ENCODE data around the gene AXIN1. TPM values are rescaled to one million over a fixed set of nuclear protein-coding genes. Genes with fewer than 3 reads are reported as not detected.
A peak's percentile ranks its signal among the peaks of the same experiment; 100 is the strongest.
"Not testable (repeated sequence)": the region's sequence is repeated elsewhere in the genome, so short reads cannot be mapped to it uniquely, and the experiment has no call there.

Gene AXIN1
- total RNA-seq, 2 donors from 2014 or later: 16.2 to 18.4 TPM

DNA sequence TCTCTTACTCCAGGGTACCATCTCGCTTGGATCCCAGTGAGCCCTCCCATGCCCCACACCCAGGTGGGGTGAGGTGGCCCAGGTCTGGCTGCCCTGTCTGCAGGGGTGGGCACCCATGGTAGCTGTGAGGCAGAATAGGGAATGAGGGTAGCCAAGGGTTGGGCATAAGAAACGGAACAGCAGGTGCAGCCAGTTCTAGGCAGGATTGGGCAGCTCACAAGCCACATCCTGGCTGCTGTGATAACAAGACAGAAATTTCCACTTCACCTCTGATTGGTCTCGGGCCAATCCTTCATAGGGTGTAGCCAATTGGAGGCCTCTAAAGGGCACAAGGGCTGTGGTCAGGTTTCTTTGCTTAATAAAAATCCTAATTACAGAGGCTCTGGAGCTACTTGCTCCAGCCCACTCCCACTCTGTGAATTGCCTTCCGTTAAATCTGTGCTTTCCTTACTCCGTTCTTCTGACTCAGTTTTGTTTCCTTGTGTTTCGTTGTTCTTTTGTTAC lies 73.6 kb downstream of the AXIN1 start:
- Mint-ChIP-seq H3K27me3 (peaks cover 3% of the 10 kb centered on the region), H3K4me1 (no peaks in the 10 kb centered on the region), H3K27ac (no peak overlapping the region), H3K4me3 (no peak overlapping the region), H3K36me3 (ENCODE audit: low read depth) (no peaks in the 10 kb centered on the region), H3K9me3 (no peaks in the 10 kb centered on the region)
- peak; percentile 37 for ATAC-seq (replicated peaks)

DNA sequence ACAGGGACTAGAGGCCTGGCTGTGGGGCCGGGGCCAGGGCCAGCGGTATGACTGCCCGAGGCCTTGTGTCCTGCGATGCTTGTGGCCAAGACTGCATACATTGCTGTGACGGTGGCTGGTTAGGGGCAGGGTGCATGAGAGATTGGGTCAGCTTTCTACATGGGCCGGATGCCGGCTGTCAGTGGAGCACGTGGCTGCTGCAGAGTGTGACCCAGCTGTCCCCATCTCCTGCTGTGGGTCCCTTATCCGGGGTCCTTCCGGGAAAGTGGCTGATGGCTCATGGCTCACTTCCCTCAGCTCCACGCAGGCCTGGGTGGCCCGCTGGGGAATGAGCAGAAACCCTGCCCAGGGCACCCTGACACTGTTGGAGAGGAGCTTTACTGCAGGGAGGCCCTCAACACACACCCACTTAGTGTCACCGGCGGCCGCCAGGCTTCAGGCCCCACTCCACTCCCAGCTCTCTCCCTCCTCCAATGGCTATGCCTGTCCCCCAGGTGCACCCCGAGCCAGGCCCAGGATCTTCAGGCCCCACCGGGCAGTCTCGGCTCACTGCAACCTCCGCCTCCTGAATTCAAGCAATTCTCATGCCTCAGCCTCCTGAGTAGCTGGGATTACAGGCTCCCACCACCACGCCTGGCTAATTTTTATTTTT lies 76.0 kb downstream of the AXIN1 start:
- Mint-ChIP-seq H3K27ac (no peak overlapping the region), H3K4me1 (no peaks in the 10 kb centered on the region), H3K36me3 (ENCODE audit: low read depth) (no peaks in the 10 kb centered on the region), H3K4me3 (peak overlapping the region; percentile 50), H3K9me3 (no peaks in the 10 kb centered on the region), H3K27me3 (peaks cover 3% of the 10 kb centered on the region)
- no peak for ATAC-seq (replicated peaks)

DNA sequence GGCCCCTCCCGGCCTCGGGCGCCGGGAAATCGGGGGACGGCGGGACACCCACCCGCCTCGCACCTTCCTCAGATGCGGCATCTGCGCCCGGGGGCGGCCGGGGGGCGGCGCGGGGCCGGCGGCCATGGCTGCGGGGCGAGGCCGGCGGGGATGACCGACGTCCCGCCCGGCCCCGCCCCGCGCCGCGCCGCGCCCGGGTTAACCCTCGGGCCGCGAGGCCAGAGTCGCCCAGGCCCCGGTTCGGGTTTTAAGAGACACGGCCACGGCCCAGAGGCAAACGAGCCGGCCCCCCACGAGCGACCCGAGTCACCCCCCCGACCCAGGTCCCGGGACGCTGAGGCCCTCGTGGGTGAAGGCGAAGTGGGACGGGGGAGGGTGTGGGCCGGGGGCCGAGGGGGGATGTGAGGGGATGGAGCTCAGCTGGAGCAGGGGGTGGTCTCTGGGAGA lies 76.7 kb downstream of the AXIN1 start, which contains the start of gene RGS11:
Gene RGS11 (minus strand): TSS at position 159 of the 447 bp plus-strand sequence. CDS start 33 bp downstream, at position 126.
- H3K9me3 Mint-ChIP-seq: no peaks in the 10 kb centered on the region
- ATAC-seq (replicated peaks): no peak
- peak within 1 kb of the TSS; percentile 50 for H3K4me3 Mint-ChIP-seq
- H3K4me1 Mint-ChIP-seq: no peaks in the 10 kb centered on the region
- no peaks in the 10 kb centered on the region for H3K36me3 Mint-ChIP-seq (ENCODE audit: low read depth)
- no peak within 1 kb of the TSS for H3K27ac Mint-ChIP-seq
- H3K27me3 Mint-ChIP-seq: peaks cover 3% of the 10 kb centered on the region

DNA sequence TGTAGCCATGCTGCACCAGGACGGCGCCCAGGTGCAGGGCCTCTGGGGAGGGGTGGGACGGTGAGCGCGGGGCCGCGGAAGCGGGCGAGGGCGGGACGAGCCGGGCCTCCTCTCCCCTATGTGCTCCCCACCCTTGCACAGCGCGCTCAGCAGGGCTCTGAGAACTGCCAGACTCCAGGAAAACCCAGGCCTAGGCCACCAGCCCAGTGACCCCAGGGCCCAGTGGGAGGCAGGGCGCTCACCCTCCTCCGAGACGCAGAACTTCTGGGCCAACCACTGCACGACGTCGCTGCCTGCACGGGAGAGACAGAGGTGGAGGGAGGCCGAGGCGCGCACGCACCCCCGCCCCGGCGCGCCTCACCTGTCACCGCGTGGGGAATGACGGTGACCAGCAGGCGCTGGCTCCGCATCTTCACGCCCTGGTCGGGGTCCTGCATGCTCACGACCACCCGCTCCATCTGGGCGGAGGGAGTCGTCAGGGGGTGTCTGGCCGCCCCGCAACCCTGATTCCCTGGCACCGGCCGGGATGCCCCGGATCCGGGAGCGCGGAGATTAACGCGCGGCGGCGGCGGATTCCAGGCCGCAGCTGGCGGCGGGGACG lies 77.4 kb downstream of the AXIN1 start:
- H3K36me3 Mint-ChIP-seq (ENCODE audit: low read depth): no peaks in the 10 kb centered on the region
- H3K4me3 Mint-ChIP-seq: no peak overlapping the region
- H3K27ac Mint-ChIP-seq: no peak overlapping the region

DNA sequence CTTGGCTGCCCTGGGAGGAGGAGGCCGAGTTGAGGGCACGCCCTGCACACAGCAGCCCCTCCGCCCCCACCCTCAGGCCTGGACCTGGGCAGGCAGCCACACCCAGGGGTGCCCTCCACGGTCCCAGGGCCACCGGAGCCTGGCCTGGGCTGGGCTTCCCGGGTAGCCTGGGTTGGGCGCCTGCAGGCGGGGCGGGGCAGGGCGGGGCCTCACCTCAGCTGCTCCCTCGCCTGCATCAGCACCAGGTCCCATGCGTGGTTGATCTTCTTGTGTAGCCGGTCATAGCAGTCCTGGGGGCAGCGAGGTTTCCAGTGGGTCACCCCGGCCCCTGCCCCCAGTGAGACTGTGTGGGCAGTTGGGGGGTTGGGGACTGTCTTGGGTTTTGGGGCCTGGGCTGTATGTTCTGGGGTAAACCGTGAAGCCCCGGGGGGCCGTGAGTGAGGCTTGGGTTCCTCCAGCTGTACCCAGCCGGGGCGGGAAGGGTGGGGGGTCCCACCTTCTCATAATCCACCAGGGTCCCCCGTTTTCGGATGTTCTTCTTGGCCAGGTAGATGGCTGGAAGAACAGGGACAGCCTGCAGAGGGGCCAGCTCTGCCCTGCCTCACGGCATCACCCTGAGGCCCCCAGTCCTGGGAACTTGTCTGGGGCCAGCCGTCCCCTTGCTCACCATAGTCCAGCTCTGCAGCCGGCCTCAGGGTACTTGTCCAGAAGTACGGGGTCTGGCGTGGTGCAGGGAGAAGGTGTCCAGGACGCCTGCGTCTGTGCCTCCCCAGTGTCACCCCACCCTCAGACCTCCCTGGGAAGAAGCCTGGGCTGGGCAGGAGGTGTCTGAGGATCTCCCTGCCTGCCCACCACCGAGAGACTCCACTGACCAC lies 78.7 kb downstream of the AXIN1 start:
- H3K4me3 Mint-ChIP-seq: no peak overlapping the region
- H3K27me3 Mint-ChIP-seq: peaks cover 3% of the 10 kb centered on the region
- no peaks in the 10 kb centered on the region for H3K4me1 Mint-ChIP-seq
- no peaks in the 10 kb centered on the region for H3K9me3 Mint-ChIP-seq
- ATAC-seq (replicated peaks): peak; percentile 37
- H3K36me3 Mint-ChIP-seq (ENCODE audit: low read depth): no peaks in the 10 kb centered on the region
- no peak overlapping the region for H3K27ac Mint-ChIP-seq

More for the DNA sequence above, 77.4 kb downstream of the AXIN1 start:
- H3K27me3 Mint-ChIP-seq: peaks cover 3% of the 10 kb centered on the region
- no peaks in the 10 kb centered on the region for H3K9me3 Mint-ChIP-seq
- peak; percentile 36 for ATAC-seq (replicated peaks)
- H3K4me1 Mint-ChIP-seq: no peaks in the 10 kb centered on the region

DNA sequence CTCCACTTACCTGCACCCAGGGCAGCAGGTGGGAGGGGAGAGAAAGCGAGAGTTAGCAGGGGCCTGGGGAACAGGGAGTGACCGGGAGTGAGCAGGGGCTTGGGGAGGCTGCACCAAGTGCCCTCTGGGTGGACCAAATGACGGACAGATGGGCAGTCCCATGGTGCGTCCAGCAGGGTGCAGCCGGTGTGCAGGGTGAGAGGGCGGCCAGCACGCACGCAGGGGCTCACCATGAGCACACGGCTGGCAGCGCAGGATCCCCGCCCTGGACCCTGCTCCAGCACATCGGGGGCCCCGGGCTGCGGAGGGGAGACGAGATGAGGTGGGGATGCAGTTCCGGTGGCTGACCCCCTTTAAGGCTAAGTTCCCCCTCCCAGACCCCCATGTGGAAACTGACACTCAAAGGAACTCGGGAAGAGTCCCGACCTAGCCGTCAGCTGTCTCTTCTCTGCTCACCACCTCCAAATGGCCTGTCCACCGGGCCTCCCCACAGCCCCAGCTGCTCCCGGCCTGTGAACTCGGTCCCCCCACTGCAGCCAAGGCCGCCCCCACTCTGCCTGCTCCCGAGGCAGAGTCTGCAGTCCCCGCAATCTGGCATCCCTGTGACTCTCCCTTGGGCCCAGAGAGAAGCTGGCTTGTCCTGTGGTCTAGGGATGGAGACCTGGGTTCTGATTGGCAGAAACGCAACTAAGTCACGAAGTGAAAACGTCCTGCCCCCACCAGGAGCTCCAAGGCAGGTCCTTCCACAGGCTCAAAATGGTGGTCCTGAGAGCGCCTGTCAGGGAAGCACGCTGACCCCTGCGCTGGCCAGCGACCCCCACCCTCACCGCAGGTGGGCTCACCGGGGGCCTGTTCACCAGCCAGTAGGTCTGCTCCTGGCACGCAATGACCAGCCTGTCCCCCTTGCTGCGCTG lies 79.6 kb downstream of the AXIN1 start:
- Mint-ChIP-seq H3K27ac (no peak overlapping the region), H3K9me3 (no peaks in the 10 kb centered on the region), H3K27me3 (peaks cover 3% of the 10 kb centered on the region), H3K36me3 (ENCODE audit: low read depth) (no peaks in the 10 kb centered on the region), H3K4me3 (no peak overlapping the region), H3K4me1 (no peaks in the 10 kb centered on the region)
- no peak for ATAC-seq (replicated peaks)

DNA sequence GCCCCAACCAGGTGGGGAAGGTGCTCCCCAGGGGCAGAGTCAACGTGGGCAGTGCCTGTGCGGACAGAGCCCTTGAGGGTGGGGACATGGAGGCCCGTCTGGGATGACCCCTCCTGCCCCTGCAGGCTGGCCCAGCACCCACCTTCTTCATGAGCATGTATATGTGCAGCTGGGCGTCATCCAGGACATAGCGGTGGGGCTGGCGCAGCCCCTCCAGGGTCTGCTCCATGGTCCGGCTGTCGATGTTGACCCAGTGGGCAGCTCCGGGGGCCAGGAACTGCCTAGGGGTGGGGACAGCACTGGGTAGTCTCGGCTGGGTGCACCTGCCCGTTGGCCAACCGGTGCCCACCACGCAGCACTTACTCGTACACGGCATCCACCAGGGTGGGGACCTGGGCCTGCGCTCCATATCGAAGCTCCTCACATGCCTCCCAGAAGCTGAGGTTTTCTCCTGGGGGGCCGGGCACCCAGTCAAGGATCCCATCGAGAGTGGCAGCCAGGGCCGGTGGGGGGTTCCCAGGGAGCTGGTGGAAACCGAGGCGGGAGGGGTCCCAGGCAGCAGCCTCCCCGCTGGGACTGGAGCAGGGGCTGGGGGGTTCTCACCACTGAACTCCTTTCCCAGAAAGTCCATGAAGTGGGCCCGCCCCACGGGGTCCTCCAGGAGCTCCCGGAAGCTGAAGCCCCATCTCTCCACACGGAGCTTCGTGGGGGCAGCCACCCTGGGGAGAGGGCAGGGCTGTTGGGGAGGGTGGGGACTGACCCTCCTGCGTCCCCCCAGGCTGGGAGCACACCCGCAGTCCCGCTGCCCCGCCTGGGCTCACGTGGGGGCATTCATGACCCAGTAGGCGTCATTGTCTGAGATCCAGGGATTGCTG lies 81.9 kb downstream of the AXIN1 start:
- Mint-ChIP-seq H3K9me3 (no peaks in the 10 kb centered on the region), H3K27ac (no peak overlapping the region), H3K27me3 (no peaks in the 10 kb centered on the region), H3K4me1 (no peaks in the 10 kb centered on the region), H3K36me3 (ENCODE audit: low read depth) (no peaks in the 10 kb centered on the region), H3K4me3 (no peak overlapping the region)
- ATAC-seq (replicated peaks): no peak

DNA sequence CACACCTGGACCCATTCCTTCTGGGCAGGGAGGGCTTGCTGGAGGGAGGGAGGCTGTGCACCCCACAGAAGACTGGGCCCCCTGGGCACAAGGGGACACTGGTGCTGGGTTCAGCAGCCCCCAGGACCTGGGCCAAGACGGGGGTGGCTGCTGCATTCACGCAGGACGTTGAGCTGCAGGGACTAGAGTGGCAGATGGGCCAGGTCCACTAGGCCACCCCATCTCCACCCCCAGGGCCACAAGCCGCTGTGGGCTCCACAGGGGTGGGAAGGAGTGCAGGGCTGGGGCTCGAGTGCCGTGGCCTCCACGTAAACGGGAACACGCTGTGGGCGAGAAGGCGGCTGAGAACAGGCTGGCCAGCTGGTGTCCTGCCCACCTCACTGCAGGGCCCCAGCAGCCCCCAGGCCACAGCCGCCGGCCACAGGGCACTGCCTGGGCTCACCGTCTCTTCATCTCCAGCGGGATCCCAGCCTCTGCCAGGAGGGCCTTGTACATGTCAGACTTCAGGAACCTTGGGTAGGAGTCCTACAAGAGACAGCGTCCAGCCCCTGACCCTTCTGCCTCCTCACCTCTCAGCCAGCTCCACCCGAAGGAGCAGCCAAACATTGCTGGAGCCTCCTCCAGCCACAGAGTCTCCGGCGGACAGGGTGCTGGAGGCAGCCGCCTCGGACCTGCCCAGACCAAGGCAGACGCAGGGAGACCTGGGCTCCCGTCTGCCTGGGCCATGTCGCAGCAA lies 83.3 kb downstream of the AXIN1 start:
- no peak for ATAC-seq (replicated peaks)
- Mint-ChIP-seq H3K9me3 (no peaks in the 10 kb centered on the region), H3K4me3 (no peak overlapping the region), H3K27me3 (no peaks in the 10 kb centered on the region), H3K27ac (no peak overlapping the region), H3K36me3 (ENCODE audit: low read depth) (no peaks in the 10 kb centered on the region), H3K4me1 (no peaks in the 10 kb centered on the region)

DNA sequence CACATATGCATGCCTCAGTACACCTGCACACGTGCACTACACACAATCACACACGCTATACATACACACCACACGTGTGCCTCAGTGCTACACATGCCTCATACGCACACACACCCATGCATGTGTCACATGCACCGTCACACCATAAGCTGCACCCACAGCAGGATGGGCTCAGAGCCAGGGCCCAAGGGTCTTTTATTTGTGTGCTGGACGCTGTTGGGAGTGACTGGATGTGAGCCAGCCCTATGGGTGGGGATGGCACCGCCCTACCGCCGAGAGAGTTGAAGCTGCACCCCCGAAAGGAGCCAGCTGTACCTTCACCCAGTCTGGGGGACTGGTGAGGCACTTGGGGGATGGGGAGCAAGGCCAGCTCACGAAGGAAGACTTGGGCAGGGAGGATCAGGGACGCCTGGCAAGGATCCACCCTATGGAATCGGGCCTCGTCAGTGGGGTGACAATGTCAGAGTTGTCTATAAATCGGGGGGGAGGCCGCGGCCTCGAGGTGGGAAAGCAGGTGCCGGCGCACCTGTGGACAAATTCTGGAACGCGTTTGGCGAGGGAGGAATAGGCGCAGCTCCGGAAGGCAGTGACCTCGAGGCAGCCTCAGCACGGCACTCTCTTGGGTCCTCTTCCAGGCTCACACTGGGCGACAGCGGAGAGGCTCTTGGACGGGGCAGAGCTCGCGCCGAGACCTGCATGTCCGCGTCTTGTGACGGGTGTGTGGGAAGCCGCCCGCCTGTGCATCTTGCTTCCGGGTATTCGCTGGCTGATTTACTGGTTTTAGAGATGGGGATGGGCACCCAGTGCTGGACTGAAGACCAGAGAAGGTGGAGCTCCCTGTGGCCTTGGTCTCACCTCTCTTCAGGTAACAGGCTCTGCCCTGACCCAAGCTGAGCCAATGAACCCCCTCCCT lies 84.1 kb downstream of the AXIN1 start:
- Mint-ChIP-seq H3K36me3 (ENCODE audit: low read depth) (no peaks in the 10 kb centered on the region), H3K4me1 (no peaks in the 10 kb centered on the region)

DNA sequence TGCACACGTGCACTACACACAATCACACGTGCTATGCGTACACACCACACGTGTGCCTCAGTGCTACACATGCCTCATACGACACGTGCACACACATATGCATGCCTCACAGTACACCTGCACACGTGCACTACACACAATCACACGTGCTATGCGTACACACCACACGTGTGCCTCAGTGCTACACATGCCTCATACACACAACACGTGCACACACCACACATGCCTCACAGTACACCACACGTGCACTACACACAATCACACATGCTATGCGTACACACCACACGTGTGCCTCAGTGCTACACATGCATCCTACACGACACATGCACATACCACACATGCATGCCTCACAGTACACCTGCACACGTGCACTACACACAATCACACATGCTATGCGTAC lies 85.0 kb downstream of the AXIN1 start:
- not testable (repeated sequence) for H3K27me3 Mint-ChIP-seq; ATAC-seq (replicated peaks); H3K27ac Mint-ChIP-seq; H3K36me3 Mint-ChIP-seq (ENCODE audit: low read depth); H3K4me1 Mint-ChIP-seq; H3K4me3 Mint-ChIP-seq; H3K9me3 Mint-ChIP-seq

More for the DNA sequence above, 84.1 kb downstream of the AXIN1 start:
- Mint-ChIP-seq H3K9me3 (no peaks in the 10 kb centered on the region), H3K27ac (no peak overlapping the region), H3K27me3 (no peaks in the 10 kb centered on the region), H3K4me3 (no peak overlapping the region)
- no peak for ATAC-seq (replicated peaks)

DNA sequence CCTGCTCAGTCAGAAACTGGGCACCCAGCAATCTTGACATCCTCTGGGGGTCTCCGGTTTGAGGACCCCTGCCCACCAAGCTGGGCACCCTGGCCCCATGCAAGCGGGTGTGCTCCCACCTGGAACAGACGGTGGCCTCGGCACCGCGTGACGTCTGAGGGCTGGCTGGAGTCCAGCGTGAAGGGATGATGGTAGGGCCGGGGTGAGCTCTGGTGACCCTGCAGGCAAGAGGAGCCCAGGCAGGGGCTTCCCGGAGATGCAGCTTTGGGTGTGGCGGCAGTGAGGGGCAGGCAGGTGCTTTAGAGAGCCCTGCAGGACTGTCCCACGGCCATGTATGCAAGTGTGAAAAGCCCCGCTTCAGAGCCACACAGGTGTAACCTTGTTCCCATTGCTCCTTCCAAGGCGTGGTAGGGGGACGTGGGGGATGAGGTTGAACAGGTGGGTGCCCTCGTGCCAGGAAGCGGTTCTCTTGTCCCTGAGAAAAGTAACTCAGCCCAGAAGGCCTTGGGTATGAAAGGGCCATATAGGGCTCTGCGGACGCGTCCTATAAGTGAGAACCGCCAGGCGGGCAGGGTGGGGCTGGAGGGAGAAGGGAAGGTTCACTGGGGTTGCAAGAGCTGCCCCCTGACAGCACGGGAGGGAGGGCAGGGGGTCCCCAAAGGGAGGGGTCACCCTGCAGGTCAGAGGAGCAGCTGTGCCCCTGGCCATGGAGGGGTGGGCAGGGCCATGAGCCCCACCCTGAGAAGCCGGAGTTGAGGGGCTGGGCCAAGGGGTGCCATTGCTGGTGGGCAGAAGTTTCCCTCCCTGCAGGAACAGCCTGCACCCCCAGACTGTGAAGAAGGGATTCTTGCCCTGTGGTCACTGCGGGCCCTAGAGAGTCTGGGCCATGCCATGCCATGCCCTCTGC lies 86.0 kb downstream of the AXIN1 start:
- H3K27ac Mint-ChIP-seq: no peak overlapping the region
- H3K36me3 Mint-ChIP-seq (ENCODE audit: low read depth): peaks cover 8% of the 10 kb centered on the region
- ATAC-seq (replicated peaks): no peak
- no peak overlapping the region for H3K4me3 Mint-ChIP-seq
- no peaks in the 10 kb centered on the region for H3K27me3 Mint-ChIP-seq
- no peaks in the 10 kb centered on the region for H3K4me1 Mint-ChIP-seq
- no peaks in the 10 kb centered on the region for H3K9me3 Mint-ChIP-seq
